ENCODE results near the gene ORM1. TPM values are rescaled to one million over a fixed set of nuclear protein-coding genes. Genes with fewer than 3 reads are reported as not detected.

The ORM1 gene
- total RNA-seq, 2 donors from 2014 or later: not detected

DNA sequence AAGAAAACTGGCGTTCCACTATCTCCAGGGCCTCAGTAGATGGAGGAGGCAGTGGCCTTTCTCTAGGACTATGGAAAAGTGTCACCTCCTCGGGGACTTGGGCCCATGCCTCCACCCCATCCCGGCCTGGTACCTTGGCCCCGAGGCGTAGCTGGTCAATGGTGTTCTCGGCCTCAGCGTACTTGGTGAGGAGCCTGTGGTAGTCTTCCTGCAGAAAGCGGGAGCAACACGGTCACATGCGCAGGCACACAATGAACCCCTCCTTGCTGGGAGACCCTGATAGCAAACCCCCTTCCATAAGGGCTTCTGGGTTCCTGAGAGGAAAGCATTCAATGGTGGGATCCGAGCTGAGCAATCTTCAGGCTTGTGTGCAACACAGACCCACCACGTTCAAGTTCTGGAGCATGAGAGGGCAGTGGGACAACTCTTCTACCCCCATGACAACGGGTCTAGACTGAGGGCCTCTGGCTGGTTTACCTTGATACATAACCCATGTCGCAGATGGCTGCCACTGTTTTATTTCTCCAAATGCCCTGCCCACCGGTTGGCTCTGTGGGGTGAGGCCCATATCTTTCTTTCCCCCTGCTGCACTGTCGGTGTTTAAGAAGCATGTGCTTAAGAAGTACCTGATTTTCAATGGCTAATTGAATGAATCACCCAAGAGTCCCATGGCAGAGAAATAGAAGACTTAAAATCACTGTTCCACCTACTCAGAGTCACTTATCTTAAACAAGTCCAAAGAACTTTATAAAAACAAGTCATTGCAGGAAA lies 51.2 kb downstream of the ORM1 start:
- H3K4me1 Mint-ChIP-seq: peaks cover 59% of the 10 kb centered on the region
- H3K36me3 Mint-ChIP-seq (ENCODE audit: low read depth): peaks cover 98% of the 10 kb centered on the region
- H3K4me3 Mint-ChIP-seq: peak overlapping the region; percentile 58
- H3K9me3 Mint-ChIP-seq: no peaks in the 10 kb centered on the region
- ATAC-seq (replicated peaks): peak; percentile 38
- H3K27ac Mint-ChIP-seq: peak overlapping the region; percentile 69
- no peaks in the 10 kb centered on the region for H3K27me3 Mint-ChIP-seq

DNA sequence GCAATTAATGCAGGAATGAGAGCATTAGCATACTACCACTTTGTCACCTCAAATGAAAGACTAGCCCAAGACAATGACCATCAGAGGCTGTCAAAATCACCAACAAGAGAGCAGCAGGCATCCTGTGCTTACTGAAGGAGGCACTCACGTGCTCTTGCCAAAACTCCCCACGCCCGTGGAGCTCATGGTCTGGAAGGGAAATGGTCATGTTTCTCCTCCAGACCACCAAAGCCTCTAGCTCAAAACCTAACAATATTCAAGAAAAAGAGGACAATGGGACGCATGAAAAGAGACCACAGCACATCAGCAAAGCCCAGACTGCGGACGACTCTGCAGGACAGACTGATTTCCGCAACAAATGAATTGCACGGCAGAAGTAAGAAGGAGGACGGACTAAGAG lies 52.0 kb downstream of the ORM1 start:
- peaks cover 53% of the 10 kb centered on the region for H3K4me1 Mint-ChIP-seq
- H3K9me3 Mint-ChIP-seq: no peaks in the 10 kb centered on the region
- peak overlapping the region; percentile 58 for H3K4me3 Mint-ChIP-seq

DNA sequence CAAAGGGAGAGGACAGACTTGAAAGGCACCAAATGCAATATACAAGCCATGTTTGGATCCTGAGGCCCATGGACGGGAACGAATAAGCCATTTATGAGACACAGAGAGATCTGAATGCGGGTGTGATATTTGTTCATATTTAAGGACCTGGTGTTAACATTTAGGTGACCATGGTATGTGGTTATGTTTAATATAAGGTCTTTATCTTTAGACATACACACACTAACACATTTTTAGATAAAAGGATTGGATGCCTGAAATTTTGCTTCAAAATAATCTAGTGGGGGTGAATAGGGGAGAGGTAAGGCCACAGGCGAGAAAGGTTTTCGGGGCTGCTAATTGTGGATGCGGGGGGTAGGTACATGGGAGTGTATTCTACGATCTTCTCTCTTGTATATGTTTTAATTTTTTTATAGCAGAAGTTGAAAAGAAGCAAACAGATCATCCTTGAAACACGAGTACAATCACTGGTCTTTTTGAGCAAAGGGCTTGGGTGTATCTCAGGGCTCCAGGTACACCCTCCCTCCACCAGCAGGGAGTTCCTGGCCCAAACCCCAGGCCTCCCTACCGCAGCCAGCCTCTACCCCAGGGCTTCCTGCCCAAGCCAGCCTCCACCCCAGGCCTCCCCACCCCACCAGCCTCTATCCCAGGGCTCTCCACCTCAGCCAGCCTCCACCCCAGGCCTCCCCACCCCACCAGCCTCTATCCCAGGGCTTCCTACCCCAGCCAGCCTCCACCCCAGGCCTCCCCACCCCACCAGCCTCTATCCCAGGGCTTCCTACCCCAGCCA lies 52.7 kb downstream of the ORM1 start:
- ATAC-seq (replicated peaks): no peak
- H3K36me3 Mint-ChIP-seq (ENCODE audit: low read depth): peaks cover 98% of the 10 kb centered on the region
- peak overlapping the region; percentile 58 for H3K4me3 Mint-ChIP-seq
- H3K27ac Mint-ChIP-seq: peak overlapping the region; percentile 69
- H3K9me3 Mint-ChIP-seq: no peaks in the 10 kb centered on the region
- peaks cover 56% of the 10 kb centered on the region for H3K4me1 Mint-ChIP-seq
- H3K27me3 Mint-ChIP-seq: no peaks in the 10 kb centered on the region

More for the DNA sequence above, 52.0 kb downstream of the ORM1 start:
- no peaks in the 10 kb centered on the region for H3K27me3 Mint-ChIP-seq
- peak overlapping the region; percentile 69 for H3K27ac Mint-ChIP-seq
- no peak for ATAC-seq (replicated peaks)
- peaks cover 98% of the 10 kb centered on the region for H3K36me3 Mint-ChIP-seq (ENCODE audit: low read depth)

Other genes starting within 250 kb of the ORM1 start
- not detected for gene AMBP, start 244.8 kb upstream of the ORM1 start, total RNA-seq
- gene KIF12, start 223.8 kb upstream of the ORM1 start, total RNA-seq: not detected
- gene COL27A1, start 167.6 kb upstream of the ORM1 start, total RNA-seq: 10 to 100 TPM in 1 of 2 donors, 1 to 10 TPM in 1; 7.8 to 12.0 TPM
- gene ORM2, start 6.8 kb downstream of the ORM1 start, total RNA-seq: not detected
- gene AKNA, start 64.9 kb downstream of the ORM1 start, total RNA-seq: 100 to 1,000 TPM; 169 to 184 TPM
- gene WHRN, start 182.4 kb downstream of the ORM1 start, total RNA-seq: 10 to 100 TPM in 1 of 2 donors, 1 to 10 TPM in 1; 4.0 to 29.1 TPM

All from activated T-helper 17 cell treated with anti-CD3 and anti-CD28 coated beads, Interleukin-2, amount 50 U/mL, for 72 hours (primary cell).